Embryonic facial prominence (tissue), 1 donor: ENCODE results near the gene COL2A1.

Source experiments
- DNase-seq: peaks from one replicate; pipeline ENCODE4 v3.0.0-alpha.2; 2016; ENCODE audit errors: extremely low spot score

Gene COL2A1

GRCh38 chr12:48030173-48030650 lies 25.9 kb upstream of the COL2A1 start:
- DNase-seq, result no peak

DNA sequence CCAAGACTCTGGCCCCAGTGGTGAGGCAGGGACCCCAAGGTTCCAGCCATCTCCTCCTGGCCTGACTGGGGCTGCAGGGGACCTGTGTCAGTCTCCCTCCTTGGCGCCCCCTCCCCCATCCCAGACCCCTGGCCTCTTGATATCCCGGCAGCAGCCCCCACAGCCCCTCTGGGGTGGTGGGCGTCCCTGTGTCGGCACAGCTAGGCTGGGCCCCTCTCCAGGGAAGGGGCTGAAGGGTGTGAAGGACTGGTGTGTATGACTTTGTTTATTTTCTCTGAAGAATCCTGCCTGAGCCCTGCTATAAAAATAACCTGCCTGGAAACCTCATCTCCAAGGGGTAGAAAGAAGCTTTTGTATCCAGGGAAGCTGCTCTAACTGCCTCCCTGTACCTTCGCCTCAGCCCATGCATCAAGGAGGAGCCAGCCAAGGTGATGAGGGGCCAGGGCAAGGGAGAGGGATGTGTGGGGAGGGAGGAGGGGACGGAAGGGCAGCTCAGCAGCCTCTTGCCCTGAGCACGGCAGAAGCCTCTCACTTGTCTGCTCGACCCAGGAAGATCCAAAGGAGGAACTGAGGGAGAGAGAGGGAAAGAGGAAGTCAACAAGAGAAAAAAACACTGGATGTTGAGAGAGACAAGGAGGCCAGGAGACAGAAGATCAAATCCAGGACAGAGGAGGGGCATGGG lies 25.4 kb upstream of the COL2A1 start:
- DNase-seq, result peak; percentile 100

- DNase-seq, result no peak
These were observed 24.5 kb upstream of the COL2A1 start for GRCh38 chr12:48028541-48029431.

DNA sequence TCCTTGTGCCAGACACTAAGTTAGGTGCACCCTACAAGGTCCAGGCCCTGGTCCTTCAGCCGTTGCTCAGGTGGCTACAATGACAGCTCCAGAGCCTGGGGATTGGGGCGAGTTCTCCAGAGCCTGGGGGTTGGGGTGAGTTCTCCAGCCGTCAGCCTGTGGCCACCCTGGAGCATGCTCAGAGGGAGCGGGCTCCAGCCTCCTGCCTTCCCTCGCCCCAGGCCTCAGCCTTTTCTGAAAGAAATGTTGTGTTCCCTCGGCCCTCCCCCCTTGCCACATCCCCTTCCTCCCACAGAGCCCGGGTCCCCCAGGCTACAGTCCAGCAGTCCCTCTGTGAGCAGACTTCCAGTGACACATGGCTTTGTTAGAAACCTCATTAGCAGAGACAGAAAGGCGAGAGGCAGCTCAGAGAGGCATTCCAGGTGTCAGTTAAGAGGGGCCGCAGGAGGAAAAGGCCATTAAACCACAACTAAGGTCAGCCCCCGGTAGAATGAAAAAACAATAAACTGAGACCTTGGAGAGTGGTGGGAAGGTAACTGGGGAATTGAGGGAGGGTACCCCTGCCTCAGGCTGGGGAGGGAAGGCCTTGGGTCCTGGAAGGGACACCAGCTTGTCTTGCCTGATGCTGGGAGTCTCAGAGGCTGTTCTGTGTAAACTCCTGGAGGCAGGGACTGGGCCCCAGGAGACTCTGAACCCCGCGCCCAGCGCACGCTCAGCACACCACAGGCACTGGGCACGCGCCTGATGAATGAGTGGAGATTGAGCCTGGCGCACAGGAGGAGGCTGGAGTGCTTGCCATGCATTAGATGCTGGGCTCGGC lies 23.1 kb upstream of the COL2A1 start:
- no peak for DNase-seq

DNA sequence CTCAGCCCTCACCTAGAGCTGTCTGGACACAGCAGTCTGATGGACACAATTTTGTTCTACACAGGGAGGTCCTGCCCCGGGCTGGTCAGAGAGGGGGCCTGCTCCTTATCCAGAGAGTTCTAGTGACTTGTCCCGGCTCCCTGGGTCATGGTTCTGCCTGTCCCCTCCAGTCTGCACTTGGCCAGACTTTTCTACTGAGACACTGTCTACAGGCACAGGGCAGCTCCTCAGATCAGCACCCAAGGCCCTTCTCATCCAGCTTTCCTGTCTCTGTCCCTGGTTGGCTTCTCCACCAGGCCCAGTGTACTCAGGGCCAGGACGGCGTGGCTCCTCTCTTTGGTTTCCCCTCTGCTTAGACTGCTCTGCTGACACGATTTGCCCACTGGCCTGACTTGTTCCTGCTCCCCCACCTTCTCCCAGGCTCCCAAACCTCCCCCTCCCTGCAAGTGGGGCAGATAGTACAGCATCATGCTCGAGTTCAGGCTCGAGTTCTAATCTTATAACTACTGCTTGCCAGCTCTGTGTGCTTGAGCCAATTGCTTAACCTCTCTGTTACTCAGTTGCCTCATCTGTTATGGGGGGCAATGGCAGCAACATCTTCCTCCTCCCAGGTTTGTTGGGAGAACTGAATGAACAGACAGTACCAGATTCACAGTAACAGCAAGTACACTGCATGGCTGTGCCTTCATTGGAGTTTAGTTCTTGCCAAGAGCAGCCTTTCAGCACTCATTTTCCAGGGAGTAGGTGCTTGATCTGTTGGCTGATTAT lies 22.0 kb upstream of the COL2A1 start:
- DNase-seq, result no peak

DNA sequence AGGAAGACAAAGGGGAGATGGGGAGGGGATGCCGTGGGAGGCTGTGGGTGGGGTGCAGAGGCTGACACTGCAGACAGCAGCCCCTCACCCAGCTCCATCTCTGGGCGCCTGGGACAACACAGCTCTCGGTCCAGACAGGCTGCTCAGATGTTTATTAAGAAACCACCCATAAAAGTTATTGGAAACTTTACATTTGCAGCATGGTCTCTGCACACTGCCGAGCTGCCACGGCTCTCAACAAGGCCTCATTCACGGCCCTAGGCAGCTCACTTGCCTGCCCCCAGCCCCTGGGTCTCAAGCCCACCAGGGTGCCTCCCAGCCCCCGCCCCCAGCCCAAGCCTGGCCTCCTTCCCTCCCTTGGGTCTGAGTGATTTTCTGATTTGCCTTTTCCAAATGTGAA lies 21.0 kb upstream of the COL2A1 start:
- no peak for DNase-seq

- no peak for DNase-seq
These were observed 20.5 kb upstream of the COL2A1 start for GRCh38 chr12:48024735-48025134.

- DNase-seq, result no peak
These were observed 19.1 kb upstream of the COL2A1 start for GRCh38 chr12:48023386-48023785.

DNA sequence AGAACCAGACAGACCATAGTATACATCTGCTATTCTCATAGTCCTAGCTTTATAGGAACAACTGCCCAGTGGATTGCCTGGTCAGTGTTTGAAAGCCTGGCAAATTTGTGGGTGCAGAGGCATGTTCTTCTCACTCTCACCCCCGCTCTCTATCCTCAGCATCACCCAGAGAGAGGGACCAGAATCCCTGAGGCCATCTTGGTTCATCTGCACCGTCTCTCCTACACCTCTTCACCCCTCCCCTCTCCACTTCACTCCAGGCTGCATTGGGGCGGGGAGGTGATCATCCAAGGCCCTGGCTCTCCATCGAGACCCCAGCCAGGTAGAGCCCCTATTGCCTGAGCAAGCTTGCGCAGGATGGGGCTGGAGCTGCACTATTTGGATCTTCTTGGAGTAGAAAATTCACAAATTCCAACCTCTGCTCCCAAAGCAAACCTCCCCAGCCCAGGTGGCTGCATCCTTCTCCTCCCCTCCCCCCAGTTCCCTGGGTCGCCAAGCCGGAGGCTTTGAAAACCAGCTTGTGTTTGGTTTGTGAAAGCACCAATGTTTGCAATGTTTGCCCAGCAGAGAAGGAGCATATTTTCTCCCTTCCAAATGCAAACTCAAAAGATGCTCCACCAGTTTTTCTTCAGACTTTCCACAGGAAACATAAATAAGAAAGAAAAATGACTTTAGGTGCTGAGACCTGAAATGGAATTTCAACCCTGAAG lies 18.6 kb upstream of the COL2A1 start:
- DNase-seq, result no peak

- DNase-seq, result no peak
These were observed 17.9 kb upstream of the COL2A1 start for GRCh38 chr12:48022180-48022521.

GRCh38 chr12:48021485-48022179 lies 17.4 kb upstream of the COL2A1 start:
- DNase-seq, result no peak

DNA sequence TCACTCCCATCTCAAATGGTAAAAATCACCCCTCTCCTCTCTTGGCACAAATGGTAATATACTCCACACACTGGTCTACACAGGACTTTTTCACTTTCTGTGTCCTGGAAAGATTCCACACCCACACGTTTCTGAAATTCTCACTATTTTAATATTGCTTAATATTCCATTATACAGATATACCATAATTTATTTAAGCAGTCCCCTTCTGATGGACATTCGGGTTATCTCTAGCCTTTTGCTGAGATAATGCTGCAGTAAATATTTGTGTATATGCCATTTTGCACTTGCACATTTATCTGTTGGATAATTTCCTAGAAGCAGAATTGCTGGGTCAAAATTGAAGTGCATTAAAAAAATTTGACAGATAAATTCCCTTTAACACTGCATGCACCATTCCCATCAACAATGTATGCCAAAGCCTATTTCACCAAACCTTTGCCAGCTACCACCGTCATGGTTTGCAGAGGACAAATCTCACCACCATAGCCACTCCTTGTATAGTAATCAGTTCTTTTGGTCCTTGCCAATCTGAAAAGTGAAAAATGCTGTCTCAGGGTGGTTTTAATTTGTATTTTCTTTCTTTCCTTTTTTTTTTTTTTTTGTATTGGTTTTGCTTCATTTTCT lies 15.5 kb upstream of the COL2A1 start:
- DNase-seq, result no peak

- no peak for DNase-seq
These were observed 14.3 kb upstream of the COL2A1 start for GRCh38 chr12:48018618-48018995.

DNA sequence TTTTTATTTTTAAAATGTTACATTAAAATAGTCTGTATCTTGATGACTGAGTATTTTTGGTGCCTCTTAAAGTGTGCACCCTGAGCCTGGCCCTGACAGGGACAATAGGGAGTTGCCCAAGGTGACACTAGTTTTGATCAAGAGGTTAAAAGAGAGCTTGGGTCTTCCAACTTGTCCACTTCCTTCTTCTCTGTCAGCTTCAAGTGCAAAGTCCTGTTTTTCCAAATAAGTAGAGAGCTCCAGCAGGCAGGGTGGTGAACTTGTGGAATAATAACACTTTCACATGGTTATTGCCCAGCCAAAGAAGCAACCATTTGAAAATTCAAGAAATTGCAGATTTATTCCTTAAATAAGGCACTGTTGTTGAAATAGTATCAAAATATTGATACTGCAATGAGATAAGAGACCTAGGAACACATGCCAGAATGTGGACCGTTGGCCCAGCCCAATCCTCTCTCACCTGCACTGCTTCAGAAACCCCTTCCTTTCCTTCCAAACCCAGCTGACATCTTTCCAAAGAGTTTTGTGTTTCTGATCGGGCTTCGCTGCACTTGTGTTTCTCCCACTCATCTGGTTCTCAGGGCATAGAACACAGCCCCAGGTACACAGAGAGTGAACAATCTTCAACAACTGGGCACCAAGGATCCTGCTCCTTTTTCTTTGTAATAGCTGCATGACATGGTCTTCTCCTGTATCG lies 13.8 kb upstream of the COL2A1 start:
- DNase-seq, result no peak

GRCh38 chr12:48017496-48017895 lies 13.2 kb upstream of the COL2A1 start:
- DNase-seq, result no peak

DNA sequence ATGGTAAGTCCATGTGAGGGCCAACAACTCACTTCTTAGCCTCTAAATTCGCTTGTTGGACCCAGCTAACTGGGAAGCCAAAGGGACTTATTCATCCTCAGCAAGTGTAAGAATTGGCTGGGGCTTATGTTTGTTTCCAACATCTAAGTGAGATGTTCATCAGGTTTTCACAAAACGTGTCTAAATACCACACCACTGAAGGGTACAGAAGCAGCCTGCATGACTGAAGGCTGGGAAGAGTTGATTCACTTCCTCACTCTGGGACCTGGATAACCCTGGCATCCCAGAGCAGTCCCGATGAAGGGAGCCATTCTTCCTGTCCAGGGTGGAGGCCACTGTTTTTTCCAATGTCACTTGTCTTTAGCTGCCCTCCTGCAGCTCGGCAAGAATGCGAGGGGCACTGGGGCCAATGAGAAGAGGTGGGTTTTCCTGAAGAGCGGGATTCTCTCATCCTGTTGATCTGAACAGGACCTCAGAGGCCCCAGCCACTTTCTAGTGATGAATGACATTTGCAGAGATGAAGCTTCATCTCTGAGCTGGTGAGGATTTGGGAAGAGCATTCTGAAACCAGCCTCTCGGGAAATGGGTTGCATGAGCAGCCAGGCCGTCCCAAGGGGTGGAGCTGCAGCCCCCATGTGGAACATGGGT lies 12.2 kb upstream of the COL2A1 start:
- no peak for DNase-seq

DNA sequence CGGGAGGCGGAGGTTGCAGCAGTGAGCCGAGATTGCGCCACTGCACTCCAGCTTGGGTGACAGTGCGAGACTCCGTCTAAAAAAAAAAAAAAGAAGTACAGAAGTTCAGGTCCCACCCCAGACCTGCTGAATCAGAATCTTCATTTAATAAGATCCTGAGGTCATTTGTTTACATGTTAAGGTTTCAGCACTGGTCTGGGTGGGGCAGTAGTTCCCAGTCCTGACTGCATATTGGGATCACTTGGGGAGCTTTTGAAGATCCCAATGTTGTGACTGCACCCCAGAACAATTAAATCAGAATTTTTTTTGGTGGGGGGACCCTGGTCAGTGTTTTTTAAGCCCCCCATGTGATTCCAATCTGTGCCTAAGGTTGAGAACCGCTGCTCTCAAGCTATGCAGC lies 11.7 kb upstream of the COL2A1 start:
- no peak for DNase-seq

DNA sequence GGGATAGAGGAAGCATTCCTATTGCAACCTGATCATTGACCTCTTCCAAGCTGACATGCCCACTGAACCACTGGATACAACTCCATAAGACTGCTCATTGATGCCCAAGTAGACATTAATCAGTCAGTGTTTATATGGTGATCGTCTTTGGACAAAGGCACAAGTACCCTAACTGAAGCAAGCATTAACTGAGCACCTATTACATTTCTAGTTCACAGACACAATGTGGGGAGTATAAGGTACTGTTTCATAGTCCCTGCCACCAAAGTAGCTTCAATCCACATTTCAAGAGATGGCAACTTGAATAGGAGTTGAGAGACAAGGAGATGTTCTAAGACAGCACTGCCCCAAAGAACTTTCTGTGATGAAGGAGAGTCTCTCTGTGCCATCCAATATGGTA lies 10.9 kb upstream of the COL2A1 start:
- no peak for DNase-seq

DNA sequence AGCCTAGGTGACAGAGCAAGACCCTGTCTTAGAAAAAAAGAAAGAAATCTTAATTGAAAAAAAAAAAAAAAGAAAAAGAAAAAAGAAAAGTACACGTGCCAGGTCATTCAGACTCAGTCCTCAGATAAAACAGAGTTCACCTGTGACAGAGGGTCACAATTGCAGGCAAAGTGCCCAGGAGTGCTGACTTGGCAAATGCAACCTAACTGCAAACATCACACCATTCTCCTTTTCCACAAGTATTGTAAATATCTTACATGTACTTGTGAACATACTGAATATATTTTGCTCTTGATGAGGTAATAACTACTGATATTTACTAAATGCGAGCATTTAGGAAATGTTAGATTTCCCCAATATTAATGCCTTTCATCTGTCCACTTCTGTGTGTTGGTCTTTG lies 9.0 kb upstream of the COL2A1 start:
- no peak for DNase-seq
